Ovary (tissue), 9 donors: Measurements from ENCODE around the gene RASSF5. TPM values are rescaled to one million over a fixed set of nuclear protein-coding genes. Genes with fewer than 3 reads are reported as not detected.
"Not testable (repeated sequence)": the region's sequence is repeated elsewhere in the genome, so short reads cannot be mapped to it uniquely, and the experiment has no call there.

ENCODE experiments used
- DNase-seq, 5 donors: peaks; one replicate each; pipeline ENCODE4 v3.0.0-alpha.2; 2019 to 2020
- H3K27ac ChIP-seq, 2 donors: fragments of 200-600 bp; one replicate each; pipeline versions ENCODE4 v1.5.1 to v1.8.0; 2019 to 2022
- H3K27me3 ChIP-seq: fragments of 200-600 bp; one replicate; pipeline ENCODE4 v1.8.0; 2022
- H3K36me3 ChIP-seq: fragments of 200-600 bp; sonication (generic); one replicate; pipeline ENCODE4 v1.5.1; 2019
- H3K4me1 ChIP-seq: one replicate; pipeline ENCODE4 v1.8.1; 2013; ENCODE audit warnings: mild to moderate bottlenecking, moderate library complexity; ENCODE audit not compliant: insufficient read depth
- H3K4me3 ChIP-seq: fragments of 200-600 bp; sonication (generic); one replicate; pipeline ENCODE4 v1.5.1; 2017
- H3K9me3 ChIP-seq, 2 donors: fragments of 200-600 bp in 1 of 2; sonication (generic) in 1 of 2; one replicate each; pipeline versions ENCODE4 v1.5.1 to v1.8.1; 2013 to 2019; ENCODE audit warnings: mild to moderate bottlenecking in 1 of 2, moderate library complexity in 1 of 2
- EP300 ChIP-seq: sonication (generic); formaldehyde crosslinking; IDR thresholded peaks from one replicate; pipeline ENCODE4 v1.6.1; 2017; ENCODE audit warnings: antibody characterized with exemption
- POLR2A ChIP-seq: fragments of 450-650 bp; IDR thresholded peaks from one replicate; pipeline ENCODE4 v1.6.1; 2017; ENCODE audit warnings: antibody characterized with exemption, mild to moderate bottlenecking, moderate library complexity
- WGBS, 3 donors: extraction: QIAGEN DNeasy Blood & Tissue Kit in 1 of 3; methylation state at CpG; one replicate each; pipeline versions ENCODE4 v1.1.5 to v1.1.7; 2013 to 2017; 5-methylcytosine and 5-hydroxymethylcytosine counted together
- intact Hi-C, 4 donors: fragments of 100-400 bp; cut with DNase I; formaldehyde crosslinking; loops; one replicate each; pipeline versions ENCODE4 v1.11.0 to v1.15.1; 2022 to 2023
- polyA plus RNA-seq, 2 donors: library from polyadenylated mRNA; stranded (reverse); fragments of 200-250 nt in 1 of 2; fragments of 350-450 nt in 1 of 2; fragmentation: Illumina TruSeq in 1 of 2; extraction: RNeasy Lipid Tissue Mini Kit (QIAGEN cat#74804) in 1 of 2; gene quantifications; one replicate each; pipeline ENCODE4 v1.2.3, GENCODE V29; 2013 to 2014
- total RNA-seq, 7 donors: library from RNA; depleted of rRNA in 2 of 7; stranded (reverse); fragments of >200 nt in 2 of 7; fragmentation: NEBNext Ultra II Directional in 3 of 7; extraction: Animal tissue kit (Norgen Biotek cat#: 25700) in 3 of 7; gene quantifications; one replicate each; pipeline versions ENCODE4 v1.1.0 to v1.2.4, GENCODE V29; 2016 to 2023
- TF ChIP-seq, protein P1 (sequence below), 3 donors: fragments of 450-650 bp in 2 of 3; fragments of 200-600 bp in 1 of 3; IDR thresholded peaks; one replicate each; pipeline versions ENCODE4 v1.5.1 to v1.8.0; 2016 to 2022; ENCODE audit warnings: antibody characterized with exemption in 3 of 3, mild to moderate bottlenecking in 1 of 3
- donor health status: DM: no; HTN: no; CAD: no; lungs with moderate emphysema.
- donor health status: DM: no; HTN: no; CAD: no.
- donor health status: Bipolar disorder and iron deficiency.
- donor health status: DM: yes; HTN: yes; CAD: no.
- donor health status: DM: no; HTN: no; CAD: no.
- donor health status: DM: yes; HTN: yes; CAD: no.

RASSF5 gene
- total and polyA plus RNA-seq, 9 donors, result 1.8 to 11.8 (median 5.3) TPM

DNA sequence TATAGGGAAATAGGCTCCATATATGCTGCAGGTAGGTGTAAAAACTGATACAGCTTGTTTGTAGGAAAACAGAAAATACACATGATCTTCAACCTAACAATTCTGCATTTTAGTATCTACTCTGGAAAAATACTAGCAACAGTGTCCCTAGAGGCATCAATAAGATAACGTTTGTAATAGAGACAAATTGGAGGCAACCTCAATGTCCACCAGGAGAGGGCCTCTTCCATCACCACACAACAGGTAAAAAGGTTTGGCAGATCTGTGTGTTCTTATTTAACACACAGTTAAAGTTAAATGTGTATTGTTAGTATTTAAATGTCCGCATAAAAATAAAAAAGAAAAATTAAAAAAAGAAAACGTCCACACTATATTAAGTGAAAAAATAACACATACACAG is 99.5 kb downstream of the RASSF5 start:
- no peak overlapping the region for H3K4me3 ChIP-seq
- WGBS, 3 donors, result 58 to 61% (median 61%) methylated on average over 3 of the region's 3 CpGs
- no peaks in the 10 kb centered on the region for H3K36me3 ChIP-seq
- no peak for DNase-seq
- no peak overlapping the region for H3K27ac ChIP-seq
- H3K9me3 ChIP-seq, result no peaks in the 10 kb centered on the region
- peaks cover 2% of the 10 kb centered on the region for H3K4me1 ChIP-seq
- TF ChIP-seq, protein P1, sequence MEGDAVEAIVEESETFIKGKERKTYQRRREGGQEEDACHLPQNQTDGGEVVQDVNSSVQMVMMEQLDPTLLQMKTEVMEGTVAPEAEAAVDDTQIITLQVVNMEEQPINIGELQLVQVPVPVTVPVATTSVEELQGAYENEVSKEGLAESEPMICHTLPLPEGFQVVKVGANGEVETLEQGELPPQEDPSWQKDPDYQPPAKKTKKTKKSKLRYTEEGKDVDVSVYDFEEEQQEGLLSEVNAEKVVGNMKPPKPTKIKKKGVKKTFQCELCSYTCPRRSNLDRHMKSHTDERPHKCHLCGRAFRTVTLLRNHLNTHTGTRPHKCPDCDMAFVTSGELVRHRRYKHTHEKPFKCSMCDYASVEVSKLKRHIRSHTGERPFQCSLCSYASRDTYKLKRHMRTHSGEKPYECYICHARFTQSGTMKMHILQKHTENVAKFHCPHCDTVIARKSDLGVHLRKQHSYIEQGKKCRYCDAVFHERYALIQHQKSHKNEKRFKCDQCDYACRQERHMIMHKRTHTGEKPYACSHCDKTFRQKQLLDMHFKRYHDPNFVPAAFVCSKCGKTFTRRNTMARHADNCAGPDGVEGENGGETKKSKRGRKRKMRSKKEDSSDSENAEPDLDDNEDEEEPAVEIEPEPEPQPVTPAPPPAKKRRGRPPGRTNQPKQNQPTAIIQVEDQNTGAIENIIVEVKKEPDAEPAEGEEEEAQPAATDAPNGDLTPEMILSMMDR (IDR thresholded peaks at IDR 0.05), result peak in 1 of 3 donors; percentile 5
- TF ChIP-seq POLR2A, result no peak
- no peak for TF ChIP-seq EP300
- intact Hi-C loops, result no loop called here
- H3K27me3 ChIP-seq, result no peaks in the 10 kb centered on the region

DNA sequence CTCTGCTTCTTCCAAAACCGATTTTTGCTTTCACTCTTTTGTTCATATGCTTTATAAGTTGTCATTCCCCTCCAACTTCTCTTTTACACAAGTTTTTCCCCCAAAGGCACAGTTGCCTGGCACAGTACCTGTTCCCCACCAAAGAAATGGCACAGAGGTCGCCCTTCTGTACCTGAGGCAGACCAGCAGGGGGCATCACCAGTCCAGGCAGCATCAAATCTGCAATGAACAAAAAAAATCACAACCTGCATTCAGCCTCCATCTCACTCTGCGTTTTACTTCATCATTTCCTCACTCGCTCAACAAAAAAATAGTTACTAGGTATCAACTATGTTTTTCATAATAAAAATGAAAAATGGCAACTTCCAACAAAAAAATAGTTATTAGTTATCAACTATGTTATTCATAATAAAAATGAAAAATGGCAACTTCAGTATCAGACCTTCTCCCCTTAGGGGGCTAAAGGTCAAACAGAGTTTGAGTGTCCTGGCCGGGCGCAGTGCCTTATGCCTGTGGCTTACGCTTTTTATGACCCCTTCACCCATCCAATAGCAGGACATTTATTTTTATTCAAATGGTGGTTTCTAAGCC is 100.9 kb downstream of the RASSF5 start:
- intact Hi-C loops, result no loop called here
- no peak for DNase-seq
- H3K27ac ChIP-seq, result no peak overlapping the region

DNA sequence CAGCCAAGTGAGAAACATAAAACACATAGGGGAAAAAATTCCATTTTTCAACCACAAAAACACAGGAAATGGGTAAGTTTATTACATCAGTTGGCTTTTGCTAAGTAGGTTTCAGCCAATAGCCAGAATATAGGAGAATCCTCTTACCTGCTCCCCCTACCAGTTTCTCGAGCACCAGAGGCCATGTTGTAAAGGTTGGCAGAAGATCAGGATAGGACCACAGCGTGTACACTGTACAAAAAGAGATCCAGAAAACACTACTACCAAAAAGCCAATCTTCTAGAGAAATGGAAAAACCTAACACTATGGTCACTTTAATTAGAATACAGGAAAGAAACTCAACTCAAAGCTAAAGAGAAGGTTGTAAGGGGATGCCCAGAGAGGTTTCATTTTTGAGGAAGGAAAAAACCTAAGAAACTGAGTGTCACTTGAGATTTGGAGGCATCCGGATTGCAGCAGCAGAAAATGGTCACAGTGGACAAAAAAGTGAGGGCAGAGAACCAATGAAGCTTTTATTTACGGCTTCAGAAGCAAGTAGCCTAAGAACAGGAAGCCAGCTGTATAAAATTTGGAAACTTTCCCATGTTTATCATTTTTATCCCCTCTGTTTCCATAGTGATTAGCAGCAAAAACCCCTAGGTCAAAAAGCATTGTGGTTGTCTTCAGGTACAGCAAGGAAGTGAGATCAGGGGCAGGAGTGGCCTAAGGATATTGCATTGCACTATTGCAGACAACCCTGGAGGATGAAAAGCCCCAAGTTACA is 102.1 kb downstream of the RASSF5 start:
- no peak for DNase-seq
- 49 to 52% (median 51%) methylated on average over 4 of the region's 4 CpGs for WGBS, 3 donors
- no peaks in the 10 kb centered on the region for H3K9me3 ChIP-seq
- no peak overlapping the region for H3K4me3 ChIP-seq
- peaks cover 2% of the 10 kb centered on the region for H3K4me1 ChIP-seq
- TF ChIP-seq POLR2A, result no peak
- TF ChIP-seq EP300, result no peak
- TF ChIP-seq, protein P1 (IDR thresholded peaks at IDR 0.05), result no peak
- no peak overlapping the region for H3K27ac ChIP-seq
- no peaks in the 10 kb centered on the region for H3K27me3 ChIP-seq
- intact Hi-C loops, result no loop called here
- no peaks in the 10 kb centered on the region for H3K36me3 ChIP-seq

More for the DNA sequence above, 100.9 kb downstream of the RASSF5 start:
- Histone ChIP-seq H3K4me1 (peaks cover 2% of the 10 kb centered on the region), H3K9me3 (no peaks in the 10 kb centered on the region), H3K27me3 (no peaks in the 10 kb centered on the region), H3K36me3 (no peaks in the 10 kb centered on the region), H3K4me3 (no peak overlapping the region)
- 72 to 78% (median 73%) methylated on average over 7 of the region's 7 CpGs for WGBS, 3 donors
- TF ChIP-seq EP300, result no peak
- TF ChIP-seq POLR2A, result no peak
- TF ChIP-seq, protein P1 (IDR thresholded peaks at IDR 0.05), result no peak

DNA sequence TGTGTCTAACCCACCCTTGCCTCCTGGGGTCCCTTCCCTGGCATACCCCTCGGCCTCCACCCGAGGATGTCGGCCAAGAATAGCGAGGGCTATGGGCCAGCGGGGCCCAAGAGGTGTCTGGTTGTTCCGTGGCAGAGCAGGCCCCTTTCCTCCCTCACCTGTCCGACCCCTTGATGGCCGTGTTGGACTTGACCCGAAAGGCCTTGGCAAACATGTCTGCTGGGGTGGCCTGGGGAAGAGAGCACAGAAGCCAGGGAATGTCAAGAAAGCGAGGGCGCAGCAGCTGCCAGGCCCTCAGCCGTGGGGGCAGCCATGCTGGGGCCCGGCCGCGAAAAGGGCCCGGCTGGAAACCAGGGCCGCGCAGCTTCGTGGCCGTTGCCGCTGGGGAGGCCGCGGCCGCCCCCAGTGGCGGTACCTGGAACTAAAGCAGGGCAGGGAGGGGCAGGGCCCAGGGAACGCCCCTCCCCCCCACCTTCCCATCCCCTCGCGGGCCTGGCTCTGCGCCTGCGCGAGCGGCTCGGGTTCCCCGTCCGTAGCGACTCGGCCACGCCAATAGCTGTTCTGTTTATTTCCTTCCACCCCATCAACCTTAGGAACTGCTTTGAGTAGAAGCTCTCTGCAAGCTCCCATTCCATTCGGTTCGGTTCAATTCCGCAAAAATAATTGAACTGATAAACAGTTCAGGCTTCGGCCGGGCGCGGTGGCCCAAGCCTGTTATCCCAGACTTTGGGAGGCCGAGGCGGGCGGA is 105.0 kb downstream of the RASSF5 start, which contains the start of gene EIF2D:
TSS of gene EIF2D (minus strand) at position 337 of the 748 bp plus-strand sequence. CDS start at position 214, 123 bp downstream.
- intact Hi-C loops, result no loop called here
- TF ChIP-seq POLR2A (peak; percentile 53), EP300 (no peak)
- TF ChIP-seq, protein P1 (IDR thresholded peaks at IDR 0.05), result peak; percentile 99 to 100 (median 99)

DNA sequence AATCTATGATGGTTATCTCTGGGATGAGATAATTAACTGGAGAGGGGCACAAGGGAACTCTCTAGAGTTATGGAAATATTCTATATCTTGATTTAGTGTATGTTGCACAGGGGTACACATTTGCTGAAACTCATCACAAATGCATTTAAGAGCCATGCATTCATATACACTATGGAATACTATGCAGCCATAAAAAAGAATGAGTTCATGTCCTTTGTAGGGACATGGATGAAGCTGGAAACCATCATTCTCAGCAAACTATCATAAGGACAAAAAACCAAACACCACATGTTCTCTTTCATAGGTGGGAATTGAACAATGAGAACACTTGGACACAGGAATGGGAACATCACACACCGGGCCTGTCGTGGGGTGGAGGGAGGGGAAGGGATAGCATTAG is 119.1 kb downstream of the RASSF5 start:
- H3K27me3 ChIP-seq, H3K27ac ChIP-seq, DNase-seq, H3K4me1 ChIP-seq, H3K4me3 ChIP-seq, H3K9me3 ChIP-seq, H3K36me3 ChIP-seq: not testable (repeated sequence)
- intact Hi-C loops, result loop anchor here in 1 of 4 donors (10.0 kb wide), 1 partner anchor 288 kb away; no protein-coding TSS in a partner anchor
- 85 to 98% (median 97%) methylated on average over 2 of the region's 2 CpGs for WGBS, 3 donors

More for the DNA sequence above, 105.0 kb downstream of the RASSF5 start, which contains the start of gene EIF2D:
- peak within 1 kb of the TSS; percentile 67 for H3K4me3 ChIP-seq
- peak; percentile 95 to 98 (median 96) for DNase-seq
- no peaks in the 10 kb centered on the region for H3K9me3 ChIP-seq
- H3K27me3 ChIP-seq, result no peaks in the 10 kb centered on the region
- peaks cover 2% of the 10 kb centered on the region for H3K4me1 ChIP-seq
- H3K36me3 ChIP-seq, result no peaks in the 10 kb centered on the region
- WGBS, 3 donors, result 3 to 4% (median 3%) methylated on average over 41 to 48 of the region's 48 CpGs
- peak within 1 kb of the TSS; percentile 47 to 61 for H3K27ac ChIP-seq
